NCI-H187 (cell line): ENCODE data around the gene CCDC74B.
"Not testable (repeated sequence)": the region's sequence is repeated elsewhere in the genome, so short reads cannot be mapped to it uniquely, and the experiment has no call there.

Source experiments
- DNase-seq, 2 experiments: peaks; one replicate each; lab custom pipeline; 2025; lab: John Stamatoyannopoulos, UW

The CCDC74B gene

DNA sequence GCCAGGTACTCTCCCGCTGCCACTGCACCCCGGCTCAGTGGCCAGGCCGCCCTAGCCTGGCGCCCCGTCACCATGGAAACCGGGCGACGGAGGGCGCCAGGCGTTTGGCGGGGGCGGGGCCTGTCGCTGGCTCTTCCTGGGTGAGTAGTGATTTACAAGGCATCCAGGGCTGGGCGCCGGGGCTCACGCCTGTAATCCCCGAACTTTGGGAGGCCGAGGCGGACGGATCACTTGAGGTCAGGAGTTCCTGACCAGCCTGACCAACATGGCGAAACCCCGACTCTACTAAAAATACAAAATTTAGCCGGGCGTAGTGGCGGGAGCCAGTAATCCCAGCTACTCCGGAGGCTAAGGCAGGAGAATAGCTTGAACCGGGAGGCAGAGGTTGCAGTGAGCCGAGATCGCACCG, at the start of gene CCDC74B:
Gene CCDC74B (minus strand): TSS at position 107 of the 409 bp plus-strand sequence. CDS start 116 bp downstream, outside the sequence.
- peak; percentile 16 to 28 for DNase-seq

DNA sequence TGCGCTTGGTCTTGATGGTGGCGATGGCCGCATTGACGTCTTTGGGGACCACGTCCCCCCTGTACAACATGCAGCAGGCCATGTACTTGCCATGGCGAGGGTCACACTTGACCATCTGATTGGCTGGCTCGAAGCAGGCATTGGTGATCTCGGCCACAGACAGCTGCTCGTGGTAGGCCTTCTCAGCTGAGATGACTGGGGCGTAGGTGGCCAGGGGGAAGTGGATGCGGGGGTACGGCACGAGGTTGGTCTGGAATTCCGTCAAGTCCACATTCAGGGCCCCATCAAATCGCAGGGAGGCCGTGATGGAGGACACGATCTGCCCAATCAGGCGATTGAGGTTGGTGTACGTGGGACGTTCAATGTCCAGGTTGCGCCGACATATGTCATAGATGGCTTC, 48.9 kb upstream of the CCDC74B start:
- DNase-seq = not testable (repeated sequence)

DNA sequence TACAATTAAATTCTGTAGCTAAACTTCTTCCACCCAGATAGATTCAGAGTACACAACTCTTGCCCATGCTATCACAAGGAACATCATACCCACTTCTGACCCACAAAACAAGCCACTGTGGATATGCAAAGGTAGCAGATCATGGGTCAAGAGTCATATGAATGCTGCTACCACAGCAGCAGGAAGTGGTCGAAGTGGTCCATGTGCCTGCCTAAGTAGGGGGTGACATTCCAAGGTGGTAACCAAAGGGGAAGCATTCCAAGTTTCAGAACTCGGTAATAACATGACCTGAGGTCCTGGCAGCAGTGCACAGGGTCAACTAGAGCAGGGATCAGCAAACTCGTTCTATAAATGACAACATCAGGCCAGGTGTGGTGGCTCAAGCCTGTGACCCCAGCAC, 47.5 kb upstream of the CCDC74B start:
- not testable (repeated sequence) for DNase-seq

DNA sequence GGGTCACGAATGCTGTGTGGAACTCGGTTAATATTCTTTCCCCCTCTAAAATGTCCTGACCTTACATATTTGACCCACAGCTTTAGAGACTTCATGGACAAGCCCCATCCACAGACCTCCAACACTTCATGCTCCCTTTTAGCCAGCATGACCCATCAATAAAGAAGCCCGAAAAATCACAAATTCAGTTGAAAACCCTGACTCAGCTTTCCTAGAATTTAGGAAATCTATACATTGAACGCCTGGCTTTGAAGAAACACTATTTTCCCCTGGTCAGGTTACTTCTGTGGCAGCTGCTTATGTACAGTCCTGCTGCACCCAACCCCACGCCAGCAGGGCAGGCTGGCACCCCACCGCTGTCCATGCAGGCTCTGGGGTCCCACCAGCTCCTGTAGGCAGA, 46.4 kb upstream of the CCDC74B start:
- DNase-seq = not testable (repeated sequence)

DNA sequence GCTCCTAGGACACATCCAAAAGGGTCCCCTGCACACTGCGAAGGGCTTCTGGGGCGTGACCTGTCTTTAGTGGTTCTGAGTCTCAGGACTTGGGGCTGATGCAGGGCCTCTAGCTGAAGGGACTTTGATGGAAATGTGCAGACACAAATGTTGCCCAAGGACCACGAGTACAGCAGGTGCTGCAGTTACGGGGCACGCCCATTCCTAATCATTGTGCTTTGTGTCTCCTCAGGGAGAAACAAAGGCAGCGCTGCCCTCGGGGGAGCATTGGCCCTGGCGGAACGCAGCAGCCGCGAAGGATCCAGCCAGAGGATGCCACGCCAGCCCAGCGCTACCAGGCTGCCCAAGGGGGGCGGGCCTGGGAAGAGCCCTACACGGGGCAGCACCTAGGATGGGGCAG, 45.3 kb upstream of the CCDC74B start:
- no peak for DNase-seq

DNA sequence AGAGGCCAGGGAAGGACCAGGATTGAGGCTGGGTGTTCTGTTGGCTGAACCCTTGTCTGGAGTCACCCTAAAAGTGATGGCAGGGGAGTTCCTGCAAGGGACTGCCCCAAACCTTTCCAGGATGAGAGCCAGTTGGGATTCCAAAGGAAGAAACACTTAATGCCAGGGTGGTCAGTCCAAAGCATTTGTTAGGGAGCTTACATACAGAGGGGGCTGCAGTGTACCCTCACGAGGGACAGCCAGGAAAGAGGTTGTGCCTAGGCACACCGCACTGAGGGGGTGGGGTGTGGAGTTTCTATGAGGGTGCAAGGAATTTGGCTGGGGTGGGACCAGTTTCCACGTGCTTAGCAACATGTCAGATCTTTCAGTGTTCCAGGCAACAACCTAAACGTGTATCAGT, 44.0 kb upstream of the CCDC74B start:
- not testable (repeated sequence) for DNase-seq

DNA sequence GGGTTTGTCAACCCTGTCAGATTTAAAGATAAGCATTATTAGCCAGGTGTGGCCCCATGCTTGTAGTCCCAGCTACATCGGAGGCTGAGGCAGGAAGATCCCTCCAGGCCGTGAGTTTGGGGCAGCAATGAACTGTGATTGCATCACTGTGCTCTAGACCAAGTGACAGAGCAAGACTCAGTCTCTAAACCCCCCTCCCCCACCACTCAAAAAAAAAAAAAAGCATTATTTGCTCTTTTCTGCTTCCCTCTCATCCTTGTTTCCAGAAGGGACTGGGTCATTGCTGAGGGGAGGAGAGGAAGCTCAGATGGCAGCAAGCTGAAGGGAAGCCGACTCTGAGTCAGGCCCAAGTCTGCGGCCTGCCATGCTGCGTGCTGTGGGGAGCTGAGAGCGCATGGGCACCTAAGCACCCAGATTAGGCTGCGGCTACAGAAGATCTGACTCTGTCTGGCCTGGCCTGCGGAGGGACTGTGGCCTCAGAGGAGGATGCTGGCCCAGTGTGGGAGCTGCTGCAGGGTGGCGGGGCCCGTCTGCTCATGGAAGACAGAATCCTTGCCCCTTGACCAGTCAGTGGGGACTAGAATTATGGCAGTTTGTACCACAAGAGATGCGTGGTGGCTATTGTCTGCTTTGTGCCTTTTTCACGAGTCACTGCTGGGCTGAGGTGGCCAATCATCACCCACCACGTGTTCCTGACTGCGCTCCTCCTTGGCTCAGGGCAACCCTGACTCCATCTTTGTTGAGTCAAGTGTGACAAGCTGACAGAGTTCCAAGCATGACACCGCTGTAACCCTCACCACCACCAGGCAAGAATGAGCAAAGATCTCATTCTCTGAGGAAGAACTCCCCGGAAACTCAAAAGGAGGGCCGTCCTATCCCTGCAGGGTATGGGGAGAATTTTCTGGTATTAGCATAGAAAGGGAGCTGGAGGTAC, 43.2 kb upstream of the CCDC74B start:
- not testable (repeated sequence) for DNase-seq

DNA sequence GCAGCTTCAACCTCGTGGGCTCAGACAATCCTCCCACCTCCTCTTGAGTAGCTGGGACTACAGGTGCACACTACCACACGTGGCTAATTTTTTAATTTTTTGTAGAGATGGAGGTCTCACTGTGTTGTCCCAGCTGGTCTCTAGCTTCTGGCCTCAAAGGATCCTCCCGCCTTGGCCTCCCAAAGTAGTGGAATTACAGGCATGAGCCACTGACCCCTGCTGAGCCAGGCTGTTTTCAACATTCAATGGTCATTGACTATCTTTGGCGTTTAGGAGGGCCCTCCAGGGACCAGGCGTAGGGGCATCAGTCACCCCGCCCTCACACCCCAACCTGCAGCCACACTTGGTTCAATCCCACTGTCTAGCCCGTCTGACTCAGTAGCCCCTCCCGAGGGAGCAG, 42.4 kb upstream of the CCDC74B start:
- DNase-seq = no peak

DNA sequence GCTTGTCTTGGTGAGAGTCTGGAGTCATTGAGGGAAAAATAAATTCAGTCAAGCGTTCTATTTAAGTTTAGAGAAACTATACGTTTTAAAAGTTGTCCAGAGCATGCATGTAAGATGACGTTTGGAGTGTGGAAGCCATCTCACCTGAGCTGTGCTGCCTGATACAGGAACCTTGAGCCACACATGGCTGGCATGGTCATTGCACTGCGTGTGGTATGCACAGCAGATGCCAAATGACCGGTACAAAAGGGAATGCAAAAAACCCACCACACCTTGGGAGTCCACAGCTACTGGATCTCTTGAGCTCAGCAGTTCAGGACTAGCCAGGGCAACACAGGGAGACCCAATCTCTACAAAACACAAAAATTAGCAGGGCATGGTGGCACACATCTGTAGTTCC, 41.5 kb upstream of the CCDC74B start:
- DNase-seq = no peak

DNA sequence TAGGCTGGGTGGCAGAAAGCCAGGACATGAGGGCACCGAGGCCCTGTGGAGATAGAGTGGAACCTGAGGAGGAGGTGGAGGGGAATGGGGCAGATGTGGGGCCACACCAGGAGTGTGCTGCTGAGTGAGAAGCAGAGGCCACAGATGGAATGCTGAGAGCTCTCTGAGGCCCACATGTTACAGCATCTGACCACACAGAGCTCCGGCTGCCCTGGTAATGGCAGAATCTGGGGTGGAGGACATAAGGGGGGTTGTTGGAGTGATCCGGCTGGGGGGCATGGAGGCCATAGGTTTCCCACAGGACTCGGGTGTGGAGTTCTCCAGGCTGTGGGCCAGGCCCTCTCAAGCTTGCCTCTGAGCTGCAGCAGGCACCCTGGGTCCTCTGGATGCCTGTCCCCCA, 41.0 kb upstream of the CCDC74B start:
- no peak for DNase-seq

DNA sequence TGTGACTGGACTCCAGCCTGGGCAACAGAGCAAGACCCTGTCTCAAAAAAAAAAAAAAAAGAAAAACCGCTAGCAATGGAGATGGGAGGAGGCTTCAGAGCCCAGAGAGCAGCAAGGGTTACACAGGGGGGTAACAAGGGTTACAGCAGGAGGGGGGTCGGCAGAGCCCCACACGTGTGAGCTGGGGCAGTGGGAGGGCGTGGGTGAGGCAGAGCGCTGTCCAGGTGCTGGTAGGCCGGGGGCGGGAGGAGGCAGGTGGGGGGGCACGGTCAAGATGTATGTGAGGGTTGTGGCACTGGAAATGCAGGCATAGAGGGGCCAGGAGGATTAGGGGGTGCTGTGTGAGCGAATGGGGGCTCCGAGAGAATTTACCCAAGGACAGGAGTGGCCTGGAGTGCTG, 40.5 kb upstream of the CCDC74B start:
- no peak for DNase-seq

DNA sequence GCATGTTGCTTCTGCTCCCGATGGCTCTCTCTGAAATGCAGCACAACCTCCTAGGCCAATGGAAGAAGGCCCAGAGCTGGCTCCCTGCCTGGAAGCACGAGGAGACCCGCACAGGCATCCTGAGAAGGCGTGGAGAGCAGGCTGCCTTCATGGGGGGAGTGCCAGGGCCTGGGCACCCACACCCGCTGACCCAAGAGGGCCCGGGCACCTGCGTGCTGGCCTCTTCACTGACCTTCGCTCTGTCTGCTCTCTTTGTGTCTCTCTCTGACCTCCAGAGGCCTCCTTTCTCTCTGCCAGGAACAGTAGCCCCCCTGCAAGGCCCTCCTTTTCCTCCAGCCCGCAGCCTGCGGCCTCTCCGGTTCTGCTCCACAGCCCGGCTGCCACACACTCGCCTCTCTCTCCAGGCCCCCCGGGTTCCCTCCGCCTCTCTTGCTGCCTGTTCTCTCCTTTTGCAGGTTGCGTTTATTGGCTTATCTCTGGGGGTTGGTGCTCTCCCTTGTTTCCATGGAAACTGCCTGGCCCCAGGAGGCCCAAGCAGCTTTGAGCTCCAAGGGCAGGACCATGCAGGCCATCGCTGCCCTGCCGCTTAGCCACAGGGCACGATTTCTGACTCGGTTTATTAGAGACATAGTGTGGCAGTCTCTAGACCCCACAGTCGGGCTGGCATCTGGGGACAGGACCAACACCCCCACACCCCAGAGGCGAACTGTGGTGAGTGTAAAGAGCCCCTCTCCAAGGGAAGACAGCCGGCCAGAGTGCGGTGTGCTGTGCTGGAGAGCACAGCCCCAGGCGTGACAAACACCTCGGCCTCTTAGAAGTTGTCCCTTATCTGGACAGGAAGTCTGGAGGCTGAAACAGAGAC, 38.8 kb upstream of the CCDC74B start:
- DNase-seq = no peak

DNA sequence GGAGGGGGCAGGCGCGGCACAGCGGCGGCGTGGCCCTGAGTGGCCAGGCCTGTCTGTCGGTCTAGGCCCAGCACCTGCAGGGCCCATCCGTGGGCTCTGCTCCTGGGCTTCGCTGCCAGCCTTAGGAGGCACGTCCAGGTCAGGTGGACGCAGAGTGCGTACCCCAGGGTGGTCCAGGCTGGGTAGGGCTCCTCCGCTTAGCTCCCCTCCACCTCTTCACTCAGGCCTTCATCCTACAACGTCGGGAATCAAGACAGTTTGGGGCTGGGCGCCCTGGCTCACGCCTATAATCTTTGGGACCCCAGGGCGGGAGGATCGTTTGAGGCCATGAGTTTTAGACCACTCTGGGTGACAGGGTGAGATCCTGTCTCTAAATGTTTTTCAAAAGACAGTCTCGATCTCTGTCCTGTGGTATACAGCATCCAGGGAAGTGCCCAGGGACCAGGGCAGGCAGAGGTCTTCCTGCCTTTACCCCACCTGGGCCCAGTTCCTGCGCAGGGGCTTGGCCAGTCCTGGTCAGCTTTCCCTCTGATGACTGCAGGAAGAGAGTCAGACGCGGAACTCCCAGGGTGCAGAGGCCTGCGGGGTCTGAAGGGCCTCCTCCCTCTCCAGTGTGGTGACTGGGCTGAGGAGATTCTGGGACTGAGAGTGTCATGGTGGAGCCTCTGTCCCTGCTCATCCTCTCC, 38.1 kb upstream of the CCDC74B start:
- not testable (repeated sequence) for DNase-seq

DNA sequence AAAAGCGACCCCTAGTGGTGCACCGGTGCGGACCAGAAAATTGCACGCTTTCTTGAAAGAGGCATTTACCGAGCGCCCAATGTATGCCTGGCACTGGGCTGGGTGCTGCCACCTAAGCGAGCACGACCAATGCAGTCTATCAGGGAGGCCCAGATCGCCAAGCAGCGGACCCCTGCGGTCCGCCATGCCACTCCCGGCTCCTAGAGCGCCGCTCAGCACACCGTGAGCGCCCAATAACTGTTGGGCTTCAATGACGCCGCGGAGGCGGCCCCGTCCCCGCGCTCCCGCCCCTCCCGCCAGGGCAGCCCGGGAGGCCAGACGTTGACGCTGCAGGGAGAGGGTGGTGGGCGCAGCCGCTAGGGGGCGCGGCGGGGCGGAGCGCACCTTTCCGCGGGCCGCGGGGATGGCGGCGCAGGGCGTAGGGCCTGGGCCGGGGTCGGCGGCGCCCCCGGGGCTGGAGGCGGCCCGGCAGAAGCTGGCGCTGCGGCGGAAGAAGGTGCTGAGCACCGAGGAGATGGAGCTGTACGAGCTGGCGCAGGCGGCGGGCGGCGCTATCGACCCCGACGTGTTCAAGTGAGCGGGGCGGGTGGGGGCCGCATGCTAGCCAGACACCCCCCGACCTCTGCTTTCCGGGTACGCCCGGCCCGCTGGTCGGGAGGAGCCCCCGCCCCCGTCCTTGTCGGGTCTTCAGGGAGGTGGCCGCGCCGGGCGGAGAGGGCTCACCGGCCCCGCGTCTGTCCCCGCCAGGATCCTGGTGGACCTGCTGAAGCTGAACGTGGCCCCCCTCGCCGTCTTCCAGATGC, 37.2 kb upstream of the CCDC74B start, which contains the start of gene MZT2B:
Gene MZT2B (plus strand): TSS at position 383 of the 803 bp plus-strand sequence. CDS start 21 bp downstream, at position 404.
- DNase-seq = peak; percentile 35 to 47

DNA sequence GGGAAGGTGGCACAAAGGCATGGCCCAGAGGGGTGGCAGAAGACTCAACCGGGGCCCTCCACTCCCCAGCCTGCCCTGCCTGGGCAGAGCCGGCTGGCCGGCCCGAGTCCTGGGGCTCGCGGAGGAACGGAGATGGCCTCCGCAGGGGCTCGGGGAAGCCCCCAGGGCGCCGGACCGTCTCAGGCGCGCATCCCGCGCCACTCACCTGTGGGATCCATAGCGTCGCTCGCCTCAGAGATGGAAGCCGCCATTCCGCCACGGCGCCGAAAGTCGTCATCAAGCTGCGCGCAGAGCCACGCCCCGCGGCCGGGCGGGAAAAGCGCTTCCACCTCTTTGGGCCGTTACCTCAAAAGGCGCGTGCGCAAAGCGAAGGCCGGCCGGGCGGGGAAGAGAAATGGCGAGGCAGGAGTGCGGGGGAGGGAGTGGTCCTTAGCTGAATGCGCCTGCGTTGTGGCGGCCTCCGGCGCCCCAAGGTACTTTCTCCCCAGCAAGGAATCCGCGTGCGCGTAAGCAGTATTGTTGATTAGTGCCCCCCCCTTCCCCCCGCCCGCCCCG, 36.5 kb upstream of the CCDC74B start, which contains the start of gene SMPD4:
Gene SMPD4 (minus strand): TSS at position 278 of the 555 bp plus-strand sequence. CDS start 5,010 bp downstream, outside the sequence.
- DNase-seq = peak; percentile 72 to 81

DNA sequence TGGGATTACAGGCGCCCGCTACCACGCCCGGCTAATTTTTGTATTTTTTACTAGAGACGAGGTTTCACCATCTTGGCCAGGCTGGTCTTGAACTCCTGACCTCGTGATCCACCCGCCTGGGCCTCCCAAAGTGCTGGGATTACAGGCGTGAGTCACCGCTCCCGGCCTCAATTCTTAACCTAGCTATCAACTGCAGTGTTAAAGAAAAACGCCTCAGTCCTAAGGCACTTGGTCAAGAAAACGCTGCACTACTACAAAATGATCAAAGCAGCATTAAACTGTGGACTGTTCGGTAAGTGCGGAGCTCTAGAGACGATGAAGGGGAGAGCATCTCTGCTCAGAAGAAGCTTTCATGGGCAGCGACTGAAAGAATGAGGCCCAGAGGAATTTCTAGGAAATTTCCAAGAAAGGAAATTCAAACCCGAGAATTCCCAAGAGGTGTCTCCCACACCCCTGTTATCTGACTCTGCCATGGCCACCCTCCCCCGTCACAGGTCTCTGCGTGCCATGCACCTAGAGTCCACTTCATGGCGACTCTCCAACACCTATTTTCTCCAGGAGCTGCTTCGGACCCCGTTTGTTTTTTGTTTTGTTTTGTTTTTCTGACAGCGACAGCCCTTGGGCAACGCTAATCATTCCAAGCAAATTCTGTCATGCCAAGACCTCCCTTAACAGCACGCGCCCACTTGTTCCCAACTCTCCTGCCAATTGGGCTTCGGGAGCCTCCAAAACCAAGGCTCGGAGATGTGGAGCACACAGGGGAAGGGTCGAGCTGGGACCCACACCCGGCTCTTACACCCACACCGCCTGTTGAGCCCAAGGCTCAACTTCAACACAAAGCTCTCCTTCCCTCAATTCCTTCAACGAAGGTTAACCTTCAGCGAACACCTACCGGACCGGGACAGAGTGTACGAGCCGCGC, 35.8 kb upstream of the CCDC74B start:
- DNase-seq = not testable (repeated sequence)

DNA sequence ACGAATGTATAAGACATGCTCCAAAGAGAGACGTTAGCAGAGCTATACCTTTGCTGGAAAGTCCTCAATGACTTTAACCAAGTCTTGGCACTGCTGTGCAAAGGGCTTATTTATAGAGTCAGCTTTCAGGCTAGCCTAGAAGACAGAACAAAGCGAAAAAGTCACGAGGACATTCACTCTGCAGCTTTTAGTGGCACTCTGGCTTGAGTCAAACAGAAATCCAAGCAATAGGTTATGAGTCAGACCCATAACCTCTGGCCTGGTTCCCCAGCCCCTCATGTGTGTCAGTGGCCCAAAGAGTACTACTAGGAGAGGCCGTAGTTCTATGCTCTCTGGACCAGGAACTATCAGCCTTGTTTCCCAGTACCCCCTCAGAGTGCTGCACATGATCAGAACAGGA, 30.0 kb upstream of the CCDC74B start:
- not testable (repeated sequence) for DNase-seq

DNA sequence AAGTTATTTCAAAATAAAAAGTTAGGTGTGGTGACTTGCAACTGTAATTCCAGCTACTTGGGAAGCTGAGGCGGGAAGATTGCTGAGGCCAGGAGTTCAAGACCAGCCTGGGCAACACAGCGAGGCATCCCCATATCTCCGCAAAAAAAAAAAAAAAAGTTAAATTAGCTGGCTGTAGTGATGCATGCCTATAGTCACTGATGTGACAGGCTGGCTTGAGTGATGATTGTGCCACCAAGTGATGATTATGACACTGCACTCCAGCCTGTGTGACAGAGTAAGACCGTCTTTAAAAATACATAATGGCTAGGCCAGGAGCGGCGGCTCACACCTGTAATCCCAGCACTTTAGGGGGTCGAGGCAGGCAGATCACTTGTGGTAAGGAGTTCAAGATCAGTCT, 25.0 kb upstream of the CCDC74B start:
- DNase-seq = no peak

DNA sequence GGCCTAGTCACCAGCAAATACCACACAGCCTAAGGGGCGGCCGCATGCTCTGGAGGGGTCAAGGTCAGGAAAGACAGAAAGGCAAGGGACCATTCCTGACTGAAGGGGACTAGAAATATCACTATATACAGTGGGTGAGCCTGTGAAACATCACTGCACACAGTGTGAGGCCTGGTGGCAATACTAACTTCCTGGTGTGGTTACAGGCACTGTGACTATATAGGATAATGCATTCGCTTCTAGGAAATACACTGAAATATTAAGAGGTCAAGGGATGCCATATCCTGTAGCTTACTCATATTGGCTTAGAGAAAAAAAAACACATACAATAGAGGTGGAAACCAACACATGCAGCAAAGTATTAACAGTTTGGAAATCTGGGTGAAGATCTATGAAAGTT, 24.3 kb upstream of the CCDC74B start:
- not testable (repeated sequence) for DNase-seq
